CD4-positive, alpha-beta T cell treated with Interleukin-4 for 4 hours (primary cell): ENCODE measurements around the gene TFRC.
"Not testable (repeated sequence)": the region's sequence is repeated elsewhere in the genome, so short reads cannot be mapped to it uniquely, and the experiment has no call there.

Source experiments
- DNase-seq: peaks from one replicate; pipeline ENCODE4 v3.0.0-alpha.2; 2020

Gene TFRC

DNA sequence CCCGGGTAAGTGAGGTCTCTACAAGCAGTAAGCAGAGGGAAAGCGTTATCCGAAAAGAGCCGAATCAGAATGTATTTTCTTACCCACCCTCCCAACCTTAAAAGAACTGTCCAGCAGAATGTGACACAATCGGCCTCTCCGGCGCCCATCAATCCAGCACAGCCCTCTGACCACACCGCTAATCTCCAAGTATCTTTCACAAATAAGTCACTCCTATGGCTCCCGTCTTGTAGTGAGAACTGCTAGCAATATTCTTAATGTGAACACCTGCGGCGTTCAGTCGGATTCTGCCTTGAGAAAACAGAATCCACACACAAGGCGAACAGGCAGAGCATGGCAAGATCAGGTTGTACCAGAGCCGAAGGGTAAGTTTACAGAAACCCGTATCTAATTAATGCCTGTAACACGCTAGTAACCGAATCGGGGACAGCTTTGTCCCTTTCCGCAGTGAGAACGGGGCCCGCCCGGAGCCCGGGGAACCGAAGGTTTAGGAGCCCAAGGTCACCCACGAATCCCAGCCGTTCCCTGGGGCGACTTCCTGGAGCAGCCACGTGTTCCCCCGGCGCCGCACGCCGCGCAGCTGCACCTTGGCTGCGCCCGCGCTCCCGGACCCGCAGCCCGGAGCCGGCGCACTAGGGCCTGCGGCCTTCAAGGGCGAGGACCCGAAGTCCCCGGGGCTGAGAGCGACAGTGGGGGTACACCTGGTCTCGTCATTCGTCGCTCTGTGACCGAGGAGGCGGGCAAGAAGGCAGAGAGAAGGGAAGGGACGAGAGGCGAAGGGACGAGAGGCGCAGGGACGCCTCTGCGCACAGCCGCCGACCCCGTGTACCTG is 672 bp downstream of the TFRC start:
- DNase-seq = peak; percentile 38

DNA sequence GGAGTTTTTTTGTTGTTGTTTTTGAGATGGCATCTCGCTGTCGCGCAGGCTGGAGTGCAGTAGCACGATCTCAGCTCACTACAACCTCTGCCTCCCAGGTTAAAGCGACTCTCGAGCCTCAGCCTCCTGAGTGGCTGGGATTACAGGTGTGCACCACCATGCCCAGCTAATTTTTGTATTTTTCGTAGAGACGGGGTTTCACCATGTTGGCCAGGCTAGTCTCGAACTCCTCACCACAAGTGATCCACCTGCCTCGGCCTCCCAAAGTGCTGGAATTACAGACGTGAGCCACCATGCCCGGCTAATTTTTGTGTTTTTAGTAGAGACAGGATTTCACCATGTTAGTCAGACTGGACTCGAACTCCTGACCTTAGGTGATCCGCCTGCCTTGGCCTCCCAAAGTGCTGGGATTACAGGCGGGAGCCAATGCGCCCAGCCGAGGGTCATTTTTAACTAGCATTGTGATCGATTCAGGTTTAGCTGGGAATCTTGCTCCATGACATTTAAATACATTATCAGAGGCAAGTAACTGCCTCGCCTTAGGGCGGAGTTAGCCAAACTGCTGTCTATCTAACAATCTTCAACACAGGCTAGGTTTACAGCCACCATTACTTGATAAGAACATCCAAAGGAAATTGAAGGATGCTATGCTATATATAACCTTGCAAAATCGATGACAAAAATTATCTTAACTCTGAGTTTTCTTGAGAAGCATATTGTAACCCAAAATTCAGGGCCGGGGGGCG is 1.6 kb downstream of the TFRC start:
- peak; percentile 15 for DNase-seq

DNA sequence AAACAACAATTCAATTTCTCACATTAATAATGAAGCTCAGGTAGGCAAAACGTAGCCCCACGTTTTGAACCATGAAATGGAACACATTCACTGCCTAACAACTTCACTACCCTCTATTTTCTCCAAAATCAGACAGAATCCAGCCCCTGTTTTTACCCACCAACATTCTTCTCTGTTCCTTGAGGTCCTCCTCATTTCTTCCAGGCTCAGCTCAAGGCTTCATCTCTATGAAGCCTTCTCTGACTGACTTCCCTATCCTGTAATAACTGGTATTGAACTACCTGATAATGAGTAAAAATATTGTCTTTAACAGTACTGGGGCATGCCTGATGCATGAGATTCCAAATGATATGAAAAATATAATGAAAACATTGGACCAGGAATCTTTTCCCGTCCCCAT is 2.2 kb downstream of the TFRC start:
- no peak for DNase-seq

DNA sequence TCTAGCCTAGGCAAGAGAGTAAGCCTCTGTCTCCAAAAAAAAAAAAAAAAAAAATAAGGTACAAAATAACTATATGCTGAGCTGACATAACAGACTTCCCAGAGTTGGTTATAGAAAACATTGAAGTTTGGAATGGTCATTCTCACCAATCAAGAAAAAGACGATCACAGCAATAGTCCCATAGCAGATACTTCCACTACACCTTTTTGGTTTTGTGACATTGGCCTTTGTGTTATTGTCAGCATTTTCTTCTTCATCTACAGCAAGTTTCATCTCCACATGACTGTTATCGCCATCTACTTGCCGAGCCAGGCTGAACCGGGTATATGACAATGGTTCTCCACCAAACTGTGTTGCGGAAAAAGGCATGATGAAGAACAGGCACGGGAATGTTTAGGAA is 6.9 kb downstream of the TFRC start:
- no peak for DNase-seq

DNA sequence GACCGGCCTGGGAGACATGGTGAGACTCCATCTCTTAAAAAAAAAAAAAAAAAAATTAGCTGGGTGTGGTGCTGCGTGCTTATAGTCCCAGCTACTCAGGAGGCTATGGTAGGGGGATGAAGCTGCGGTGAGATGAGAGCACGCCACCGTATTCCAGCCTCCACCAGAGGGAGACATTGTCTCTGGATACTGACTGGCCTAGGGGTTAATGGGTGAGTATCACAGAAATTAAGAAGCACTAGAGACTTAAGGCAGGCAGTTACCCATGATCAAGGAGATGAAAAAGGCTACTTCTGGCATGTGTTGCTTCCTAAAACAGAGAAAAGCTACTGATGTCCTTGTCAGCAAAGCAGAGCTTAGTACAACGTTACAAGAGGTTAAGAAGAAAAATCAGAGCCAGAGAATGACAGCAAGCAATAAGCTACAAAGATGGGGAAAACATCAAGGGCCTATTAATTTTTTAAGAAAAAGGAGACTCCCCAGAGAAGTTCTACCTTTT is 8.6 kb downstream of the TFRC start:
- DNase-seq = peak; percentile 78

DNA sequence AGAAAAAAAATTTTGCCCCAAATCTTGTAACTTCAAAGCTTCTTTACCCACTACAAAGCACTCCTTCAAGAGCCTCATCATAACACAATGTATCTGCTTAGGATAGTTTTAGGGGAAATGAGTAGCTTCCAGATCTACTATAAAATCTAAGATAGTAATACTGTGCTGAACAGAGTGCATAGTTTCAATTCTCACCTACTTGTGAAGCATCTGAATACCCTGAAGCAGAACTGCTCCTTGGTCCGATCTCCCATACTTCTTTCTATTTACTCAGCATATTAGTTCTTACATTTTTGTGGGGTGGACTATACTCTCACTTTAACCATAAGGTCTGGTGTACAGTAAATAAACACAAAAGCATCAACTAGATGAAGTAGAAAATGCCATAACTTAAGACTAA is 9.6 kb downstream of the TFRC start:
- DNase-seq = no peak

DNA sequence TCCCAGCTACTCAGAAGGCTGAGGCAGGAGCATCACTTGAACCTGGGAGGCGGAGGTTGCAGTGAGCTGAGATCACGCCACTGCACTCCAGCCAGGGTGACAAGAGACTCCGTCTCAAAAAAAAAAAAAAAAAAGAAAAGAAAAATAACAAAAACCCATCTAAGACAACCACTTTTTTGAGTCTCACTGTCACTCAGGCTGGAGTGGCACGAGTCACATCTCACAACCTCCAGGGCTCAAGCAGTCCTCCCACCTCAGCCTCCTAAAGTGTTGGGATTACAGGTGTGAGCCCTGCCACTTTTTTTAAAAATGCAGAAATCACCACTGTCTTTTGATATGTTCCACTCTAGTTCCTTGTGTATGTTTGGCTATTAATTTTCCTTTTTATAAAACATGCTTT is 13.1 kb downstream of the TFRC start:
- not testable (repeated sequence) for DNase-seq

DNA sequence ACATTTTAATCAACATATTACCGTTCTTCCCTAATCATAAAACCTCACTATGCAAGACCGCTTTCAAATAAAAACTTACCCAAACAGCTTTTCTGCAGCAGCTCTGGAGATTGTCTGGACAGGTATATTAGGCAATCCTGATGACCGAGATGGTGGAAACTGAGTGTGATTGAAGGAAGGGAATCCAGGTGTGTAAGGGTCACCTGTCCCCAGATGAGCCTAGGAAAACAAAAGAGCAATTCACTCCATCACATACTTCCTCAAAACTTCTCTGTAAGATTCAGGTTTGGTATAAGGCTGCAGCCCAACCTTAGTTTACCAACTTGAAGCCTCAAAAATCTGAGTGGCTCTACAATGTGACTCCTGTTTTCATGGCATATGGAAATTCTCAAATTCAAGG is 14.5 kb downstream of the TFRC start:
- no peak for DNase-seq

DNA sequence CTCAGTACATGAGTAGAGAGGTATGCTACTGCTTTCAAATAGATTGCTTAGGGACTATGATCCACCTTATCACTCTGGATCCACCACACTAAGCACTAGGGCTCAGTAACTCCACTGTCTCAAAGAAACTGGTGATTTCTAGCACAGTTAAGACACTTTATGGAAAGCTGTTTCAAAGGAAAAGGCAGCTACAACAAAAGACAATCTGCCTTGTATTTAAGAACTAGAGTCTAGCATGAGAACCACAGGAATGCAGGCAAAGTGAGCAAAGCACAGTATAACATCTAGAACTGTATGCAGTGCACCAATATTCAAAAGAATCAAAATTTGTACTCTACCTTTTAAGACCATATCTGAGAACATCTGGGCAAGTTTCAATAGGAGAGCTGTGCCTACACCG is 17.9 kb downstream of the TFRC start:
- DNase-seq = no peak

DNA sequence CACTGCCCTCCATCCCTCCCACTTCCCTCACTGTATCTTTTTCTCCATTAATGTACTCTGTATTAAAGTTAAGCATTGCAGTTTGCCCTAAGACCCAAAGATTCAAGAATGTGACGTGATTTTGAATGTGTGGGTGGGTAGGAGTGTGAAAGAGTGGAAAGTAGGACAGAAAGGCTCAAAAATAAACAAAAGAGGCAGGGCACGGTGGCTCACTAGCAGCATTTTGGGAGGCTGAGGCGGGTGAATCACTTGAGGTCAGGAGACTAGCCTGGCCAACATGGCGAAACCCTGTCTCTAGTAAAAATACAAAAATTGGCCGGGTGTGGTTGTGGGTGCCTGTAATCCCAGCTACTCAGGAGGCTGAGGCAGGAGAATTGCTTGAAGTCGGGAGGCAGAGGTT is 18.4 kb downstream of the TFRC start:
- DNase-seq = no peak

DNA sequence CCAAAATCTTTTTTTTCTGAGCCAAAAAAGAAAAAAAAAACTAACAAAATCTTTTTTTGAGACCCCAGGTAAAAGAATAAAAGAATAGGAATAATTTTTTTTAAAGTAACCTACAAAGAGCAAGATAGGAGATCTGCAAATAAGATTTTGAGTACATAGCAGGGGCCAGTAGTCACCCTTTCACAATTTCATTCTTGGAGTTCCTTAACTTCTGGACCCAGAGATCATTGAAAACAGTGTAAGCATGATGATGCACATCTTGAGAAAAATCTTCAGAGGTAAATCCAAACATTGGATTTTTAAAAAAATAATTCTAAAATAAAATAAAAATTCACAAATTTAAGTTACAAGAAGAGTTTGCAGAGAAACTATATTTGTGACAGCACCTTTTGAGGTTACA is 18.8 kb downstream of the TFRC start:
- DNase-seq = no peak

DNA sequence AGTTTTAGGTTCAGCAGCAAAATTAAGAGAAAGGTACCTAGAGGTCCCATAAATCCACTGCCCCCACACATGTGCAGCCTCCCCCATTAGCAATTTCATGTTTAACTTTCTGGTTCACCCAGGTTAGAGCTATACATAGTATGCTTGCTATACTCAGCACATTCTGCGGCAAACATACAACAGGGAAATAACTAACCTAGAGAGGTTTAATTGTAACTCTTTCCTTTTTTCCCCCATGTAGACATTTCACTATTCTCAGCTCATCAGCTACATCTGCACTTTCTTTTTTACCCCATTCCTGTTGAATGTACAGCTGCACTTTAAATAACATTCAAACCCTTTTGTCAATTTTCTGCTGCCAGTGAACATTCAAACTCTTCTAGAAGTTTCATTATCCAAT is 21.1 kb downstream of the TFRC start:
- DNase-seq = no peak

DNA sequence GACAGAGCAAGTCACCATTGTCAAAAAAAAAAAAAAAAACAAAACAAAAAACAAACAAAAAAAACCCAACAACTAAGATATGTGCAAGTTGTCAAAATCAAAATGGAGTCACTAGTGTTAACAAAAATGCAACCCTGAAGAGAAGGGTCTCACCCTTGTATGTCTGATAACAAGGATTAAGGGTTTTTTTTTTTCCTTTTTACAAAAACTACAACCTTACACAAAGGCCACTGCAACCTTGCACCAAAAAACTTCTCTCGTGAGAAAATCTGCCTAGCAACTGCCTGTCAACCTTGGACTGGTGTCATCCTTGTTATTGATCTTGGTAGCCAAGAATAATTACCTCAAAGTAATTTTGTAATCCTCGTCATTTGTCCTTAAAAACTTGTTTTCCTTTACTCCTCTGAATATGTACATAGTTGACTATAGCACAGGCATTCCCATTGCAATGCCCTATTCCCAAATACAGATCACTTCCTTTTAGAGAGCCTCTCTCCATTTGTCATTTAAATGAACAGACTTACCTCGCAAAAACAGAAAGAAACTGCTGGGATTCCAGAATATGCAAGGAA is 24.0 kb downstream of the TFRC start:
- DNase-seq = no peak

DNA sequence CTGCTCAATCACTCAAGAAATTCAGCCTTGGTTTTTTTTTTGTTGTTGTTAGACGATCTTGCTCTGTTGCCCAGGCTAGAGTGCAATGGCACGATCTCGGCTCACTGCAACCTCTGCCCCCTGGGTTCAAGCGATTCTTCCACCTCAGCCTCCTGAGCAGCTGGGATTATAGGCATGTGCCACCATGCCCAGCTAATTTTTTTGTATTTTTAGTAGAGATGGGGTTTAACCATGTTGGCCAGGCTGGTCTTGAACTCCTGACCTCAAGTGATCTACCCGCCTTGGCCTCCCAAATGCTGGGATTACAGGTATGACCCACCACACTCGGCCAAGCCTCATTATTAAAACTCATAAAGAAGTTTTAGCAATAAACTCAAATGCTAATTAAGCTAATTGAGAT is 25.5 kb downstream of the TFRC start:
- DNase-seq = not testable (repeated sequence)

DNA sequence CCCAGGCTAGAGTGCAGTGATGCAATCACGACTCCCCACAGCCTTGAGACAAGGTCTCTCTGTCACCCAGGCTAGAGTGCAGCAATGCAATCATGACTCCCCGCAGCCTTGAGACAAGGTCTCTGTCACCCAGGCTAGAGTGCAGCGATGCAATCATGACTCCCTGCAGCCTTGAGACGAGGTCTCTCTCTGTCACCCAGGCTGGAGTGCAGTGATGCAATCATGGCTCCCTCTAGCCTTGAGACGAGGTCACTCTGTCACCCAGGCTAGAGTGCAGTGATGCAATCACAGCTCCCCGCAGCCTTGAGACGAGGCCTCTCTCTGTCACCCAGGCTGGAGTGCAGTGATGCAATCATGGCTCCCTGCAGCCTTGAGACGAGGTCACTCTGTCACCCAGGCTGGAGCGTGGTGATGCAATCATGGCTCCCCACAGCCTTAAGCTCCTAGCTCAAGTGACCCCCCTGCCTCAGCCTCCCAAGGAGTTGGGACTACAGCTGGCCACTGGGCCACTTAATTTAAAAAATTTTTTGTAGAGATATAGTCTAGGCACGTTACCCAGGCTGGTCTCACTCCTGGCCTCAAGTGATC is 26.1 kb downstream of the TFRC start:
- no peak for DNase-seq

DNA sequence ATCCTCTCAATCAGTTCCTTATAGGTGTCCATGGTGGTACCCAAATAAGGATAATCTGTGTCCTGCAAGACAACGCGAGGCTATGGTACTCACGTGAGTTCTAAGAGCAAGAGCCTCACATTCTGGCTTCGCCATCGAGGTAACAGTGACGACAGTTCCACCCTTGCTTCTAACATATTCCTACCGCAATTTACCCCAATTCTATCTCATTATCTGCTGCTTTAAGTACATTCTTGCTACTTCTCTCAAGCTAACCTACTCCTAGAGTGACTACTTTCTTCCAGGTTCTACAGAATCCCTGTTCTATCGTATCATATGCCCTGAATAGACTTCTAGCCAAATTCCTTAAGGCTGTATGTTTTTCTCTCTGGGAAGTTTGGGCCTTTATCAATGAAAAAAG is 26.6 kb downstream of the TFRC start:
- no peak for DNase-seq

DNA sequence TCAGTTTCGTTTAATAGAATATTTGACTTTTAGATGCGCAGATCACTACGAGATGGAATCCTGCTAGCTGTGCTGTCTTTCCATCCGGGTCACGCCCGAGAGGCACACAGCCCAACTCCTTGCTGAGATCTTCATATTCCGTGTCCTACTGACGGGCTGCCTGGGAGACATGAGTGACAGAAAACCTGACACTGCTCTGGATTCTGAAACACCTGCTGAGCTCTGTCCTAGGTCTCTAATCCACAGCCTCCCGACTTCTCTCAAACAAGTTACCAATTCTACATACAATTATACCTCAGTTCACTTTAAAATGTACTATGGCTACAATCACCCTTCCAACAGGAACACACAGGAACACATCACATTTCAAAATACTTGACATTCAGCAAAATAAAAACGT is 27.2 kb downstream of the TFRC start:
- no peak for DNase-seq

DNA sequence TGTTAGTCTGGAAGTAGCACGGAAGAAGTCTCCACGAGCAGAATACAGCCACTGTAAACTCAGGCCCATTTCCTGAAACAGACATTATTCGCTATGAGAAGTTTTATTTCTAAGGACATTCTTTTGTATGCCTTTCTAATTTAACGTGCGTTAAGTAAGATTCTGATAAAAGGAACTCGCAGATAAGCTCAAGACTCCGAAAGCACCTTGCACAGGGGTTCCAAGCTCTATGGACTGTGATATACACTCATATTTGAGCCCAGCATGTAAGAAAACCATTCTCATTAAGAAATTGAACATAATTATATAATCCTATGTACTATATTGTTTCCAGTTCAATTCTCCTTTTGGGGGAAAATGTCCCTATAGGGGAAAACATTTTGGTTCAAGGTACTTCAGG is 28.4 kb downstream of the TFRC start:
- DNase-seq = no peak

DNA sequence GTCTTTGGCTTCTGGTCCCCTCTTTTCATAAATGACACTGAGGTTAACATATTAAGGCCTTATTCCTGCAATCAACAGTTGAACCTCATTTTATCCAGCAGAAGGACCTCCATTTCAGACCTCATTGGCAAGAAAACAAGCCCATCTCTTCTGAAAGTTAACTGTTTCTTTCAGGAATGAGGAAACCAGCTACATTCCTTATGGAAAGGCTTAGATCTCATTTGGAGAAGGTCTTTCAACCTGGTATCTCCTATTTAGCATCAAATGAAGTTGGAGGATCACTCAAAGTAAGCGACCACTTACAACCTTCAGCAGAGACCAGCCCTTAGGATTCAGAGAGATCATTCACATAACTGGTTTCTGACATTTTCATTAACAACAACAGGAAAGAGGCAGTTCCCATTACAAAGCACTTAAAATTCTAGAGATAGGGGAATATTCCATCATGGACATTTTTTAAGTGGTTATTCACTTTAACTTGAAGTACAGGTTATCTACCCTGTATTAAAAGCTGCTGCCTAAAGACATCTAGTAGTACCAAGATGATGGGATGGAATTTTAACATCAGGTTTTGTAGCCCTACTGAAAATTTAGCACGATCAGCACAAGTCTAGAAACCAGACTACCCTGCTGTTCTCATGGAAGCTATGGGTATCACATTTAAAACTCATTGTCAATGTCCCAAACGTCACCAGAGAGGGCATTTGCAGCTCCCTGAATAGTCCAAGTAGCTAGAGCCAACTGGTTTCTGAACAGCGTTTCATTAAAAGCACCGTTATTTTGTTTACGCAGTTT is 30.4 kb downstream of the TFRC start:
- no peak for DNase-seq

DNA sequence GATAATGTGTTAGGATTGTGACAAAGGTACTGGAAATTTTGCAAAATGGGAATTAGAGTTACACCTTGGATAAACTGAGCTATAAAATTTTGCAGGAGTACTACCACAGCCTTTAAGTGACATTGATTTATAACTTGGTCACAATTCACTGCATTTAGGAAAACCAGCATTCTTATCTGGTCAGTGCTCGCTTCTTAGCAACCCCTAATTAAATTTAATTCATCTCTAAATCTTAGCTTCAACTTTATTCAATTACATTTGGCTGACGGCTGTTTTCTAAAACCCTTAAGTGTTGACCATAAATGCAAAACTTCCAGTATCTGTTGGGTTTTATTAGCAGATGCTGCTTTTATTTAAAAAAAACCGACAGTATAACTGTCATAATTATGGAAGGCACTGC is 31.3 kb downstream of the TFRC start:
- DNase-seq = no peak

DNA sequence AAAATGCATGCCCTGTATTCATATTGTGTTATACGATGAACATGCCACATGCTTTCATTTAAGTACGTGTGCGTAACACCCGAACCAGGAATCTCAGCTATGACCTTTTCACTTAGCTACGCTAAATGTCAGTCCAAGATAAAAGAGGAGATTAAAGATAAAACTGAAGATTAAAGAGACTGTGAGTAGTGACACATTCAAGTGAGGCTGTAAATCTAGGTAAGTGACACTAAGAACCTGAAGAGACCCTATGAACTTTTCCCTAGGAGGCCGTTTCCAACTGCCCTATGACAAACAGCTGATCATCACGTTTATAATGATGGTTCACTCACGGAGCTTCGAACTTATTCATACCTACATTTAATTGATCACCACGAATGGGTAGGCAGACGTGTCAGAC is 32.2 kb downstream of the TFRC start:
- DNase-seq = no peak

DNA sequence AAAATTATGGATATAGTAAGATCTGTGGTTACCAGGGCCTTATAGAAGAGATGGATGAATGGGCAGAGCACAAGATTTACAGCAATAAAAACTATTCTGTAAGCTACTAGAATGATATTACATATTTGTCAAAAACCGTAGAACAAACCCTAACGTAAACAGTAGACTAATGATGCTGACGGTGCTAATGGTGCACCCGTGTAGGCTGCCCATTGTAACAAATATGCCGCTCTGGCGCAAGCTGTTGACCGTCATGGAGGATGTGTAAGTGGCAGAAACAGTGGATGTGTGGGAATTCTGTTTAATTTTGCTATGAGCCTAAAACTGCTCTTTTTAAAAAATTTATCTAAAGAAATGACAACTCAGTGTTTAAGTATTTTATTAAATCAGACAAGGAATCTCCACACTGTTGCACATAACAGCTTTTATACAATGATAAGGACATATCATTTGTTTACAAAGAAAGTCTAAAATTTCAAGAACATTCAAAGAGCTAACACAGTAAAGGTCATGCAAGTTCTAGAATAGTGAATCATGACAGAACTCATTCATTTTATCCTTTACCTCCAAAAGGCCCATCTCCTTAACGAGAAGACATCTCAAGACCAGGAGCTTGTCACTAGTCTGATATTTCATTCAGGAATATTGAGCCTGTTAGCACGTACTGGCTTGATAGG is 32.8 kb downstream of the TFRC start:
- no peak for DNase-seq
